Keratinocyte (primary cell): Measurements from ENCODE around the gene PALD1. TPM values are rescaled to one million over a fixed set of nuclear protein-coding genes. Genes with fewer than 3 reads are reported as not detected.

Experiments
- DNase-seq: peaks from one replicate; pipeline ENCODE4 v3.0.0-alpha.2; 2011; ENCODE audit warnings: low read depth, missing footprints, low spot score
- FAIRE-seq: peaks from 2 replicates; lab custom pipeline; 2011; peaks lifted over from hg19 to GRCh38; lab: Jason Lieb, UNC
- H2AFZ ChIP-seq: 2 replicates; pipeline ENCODE4 v1.6.0; 2012; ENCODE audit warnings: low read length, control low read depth, inconsistent platforms; ENCODE audit not compliant: control insufficient read depth
- H3K27ac ChIP-seq: 2 replicates; pipeline ENCODE4 v1.5.1; 2011; ENCODE audit warnings: low read length; ENCODE audit not compliant: control insufficient read depth, insufficient read depth
- H3K27me3 ChIP-seq: 3 replicates; pipeline ENCODE4 v1.6.0; 2011; ENCODE audit warnings: low read length; ENCODE audit not compliant: control insufficient read depth, insufficient read depth; ENCODE audit errors: extremely low read depth
- H3K36me3 ChIP-seq, 2 experiments: 2 replicates in 1 of 2; 3 replicates in 1 of 2; pipeline ENCODE4 v1.5.1; 2011; ENCODE audit warnings: low read length in 2 of 2, mild to moderate bottlenecking in 1 of 2; ENCODE audit not compliant: control insufficient read depth in 2 of 2, insufficient read depth in 2 of 2; ENCODE audit errors: extremely low read depth in 1 of 2
- H3K4me1 ChIP-seq: 3 replicates; pipeline ENCODE4 v1.5.1; 2011; ENCODE audit warnings: low read length; ENCODE audit not compliant: control insufficient read depth, insufficient read depth; ENCODE audit errors: extremely low read depth
- H3K4me2 ChIP-seq: 3 replicates; pipeline ENCODE4 v1.6.0; 2011; ENCODE audit warnings: low read depth, low read length; ENCODE audit not compliant: control insufficient read depth, insufficient read depth; ENCODE audit errors: extremely low read depth
- H3K4me3 ChIP-seq, 3 experiments: fragments of 200-600 bp in 1 of 3; sonication (generic) in 1 of 3; 2 replicates in 2 of 3; 3 replicates in 1 of 3; pipeline ENCODE4 v1.5.1; 2011 to 2016; ENCODE audit warnings: low read length in 3 of 3, mild to moderate bottlenecking in 3 of 3, control low read depth in 2 of 3, inconsistent platforms in 1 of 3, low read depth in 1 of 3, mixed read lengths in 1 of 3, mixed run types in 1 of 3, moderate library complexity in 1 of 3; ENCODE audit not compliant: control insufficient read depth in 2 of 3, insufficient read depth in 2 of 3; ENCODE audit errors: extremely low read depth in 1 of 3
- H3K79me2 ChIP-seq: 2 replicates; pipeline ENCODE4 v1.6.0; 2012; ENCODE audit warnings: low read length; ENCODE audit not compliant: control insufficient read depth, insufficient read depth
- H3K9ac ChIP-seq: 3 replicates; pipeline ENCODE4 v1.6.0; 2011; ENCODE audit warnings: low read length; ENCODE audit not compliant: control insufficient read depth, insufficient read depth; ENCODE audit errors: extremely low read depth
- H3K9me1 ChIP-seq: 3 replicates; pipeline ENCODE4 v1.6.0; 2011; ENCODE audit warnings: low read length; ENCODE audit not compliant: control insufficient read depth, insufficient read depth; ENCODE audit errors: extremely low read depth
- H3K9me3 ChIP-seq: 2 replicates; pipeline ENCODE4 v1.5.1; 2012; ENCODE audit warnings: low read depth, low read length; ENCODE audit not compliant: control insufficient read depth
- H4K20me1 ChIP-seq: 3 replicates; pipeline ENCODE4 v1.6.0; 2011; ENCODE audit warnings: low read length; ENCODE audit not compliant: control insufficient read depth, insufficient read depth; ENCODE audit errors: extremely low read depth
- EZH2 ChIP-seq: IDR thresholded peaks from one replicate; pipeline ENCODE4 v1.6.1; 2012; ENCODE audit warnings: inconsistent platforms, mild to moderate bottlenecking, low read length, moderate library complexity
- dilution Hi-C: fragments of 300-500 bp; cut with MboI; formaldehyde crosslinking; loops from one replicate; pipeline ENCODE4 v1.7.0; 2020; ENCODE audit warnings: low sequenced_read_pairs; ENCODE audit not compliant: extremely low pct_ligation_motif_present
- polyA plus RNA-seq, 5 experiments: library from polyadenylated mRNA; depleted of rRNA in 3 of 5; stranded (reverse) in 3 of 5; stranded (forward) in 1 of 5; unstranded in 1 of 5; fragments of >200 nt; gene quantifications; 1 replicate in 1 of 5; 2 replicates in 3 of 5; 3 replicates in 1 of 5; pipeline versions ENCODE4 v1.2.1 to v1.2.3, GENCODE V29; 2011 to 2012; ENCODE audit warnings: missing spikeins in 2 of 5, low read depth in 1 of 5, low replicate concordance in 1 of 5
- TF ChIP-seq, protein P1 (sequence below), 3 experiments: IDR thresholded peaks in 1 of 3; conservative IDR thresholded peaks in 1 of 3; optimal IDR thresholded peaks in 1 of 3; 2 replicates in 2 of 3; 3 replicates in 1 of 3; pipeline versions ENCODE3 to v1.5.1; 2011; ENCODE audit warnings: low read length in 3 of 3, mild to moderate bottlenecking in 3 of 3, moderate library complexity in 2 of 3, control low read depth in 1 of 3, inconsistent platforms in 1 of 3; ENCODE audit not compliant: insufficient read depth in 2 of 3; ENCODE audit errors: extremely low read depth in 1 of 3

The PALD1 gene
- polyA plus RNA-seq, 1 donor (not counting 4 experiments of a cell fraction or from before 2014, with no cell fraction given), result 0.83 TPM

DNA sequence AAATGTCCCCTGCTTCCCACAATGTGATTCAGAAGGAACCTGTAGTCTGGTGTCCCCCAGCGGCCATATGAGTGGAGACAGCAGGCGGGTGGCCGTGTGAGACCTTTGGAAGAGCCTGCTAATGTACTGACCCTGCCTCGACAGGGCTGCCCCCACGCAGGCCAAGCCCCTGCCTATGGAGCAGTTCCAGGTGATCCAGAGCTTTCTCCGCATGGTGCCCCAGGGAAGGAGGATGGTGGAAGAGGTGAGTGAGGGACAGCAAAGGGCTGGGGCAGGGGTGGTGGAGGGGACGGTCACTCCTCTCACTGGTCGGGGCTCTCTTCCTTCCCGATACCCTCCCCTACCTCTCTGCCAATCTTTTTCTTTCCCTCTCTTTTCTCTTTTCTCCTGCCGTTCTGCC, 55.7 kb downstream of the PALD1 start:
- TF ChIP-seq, protein P1, sequence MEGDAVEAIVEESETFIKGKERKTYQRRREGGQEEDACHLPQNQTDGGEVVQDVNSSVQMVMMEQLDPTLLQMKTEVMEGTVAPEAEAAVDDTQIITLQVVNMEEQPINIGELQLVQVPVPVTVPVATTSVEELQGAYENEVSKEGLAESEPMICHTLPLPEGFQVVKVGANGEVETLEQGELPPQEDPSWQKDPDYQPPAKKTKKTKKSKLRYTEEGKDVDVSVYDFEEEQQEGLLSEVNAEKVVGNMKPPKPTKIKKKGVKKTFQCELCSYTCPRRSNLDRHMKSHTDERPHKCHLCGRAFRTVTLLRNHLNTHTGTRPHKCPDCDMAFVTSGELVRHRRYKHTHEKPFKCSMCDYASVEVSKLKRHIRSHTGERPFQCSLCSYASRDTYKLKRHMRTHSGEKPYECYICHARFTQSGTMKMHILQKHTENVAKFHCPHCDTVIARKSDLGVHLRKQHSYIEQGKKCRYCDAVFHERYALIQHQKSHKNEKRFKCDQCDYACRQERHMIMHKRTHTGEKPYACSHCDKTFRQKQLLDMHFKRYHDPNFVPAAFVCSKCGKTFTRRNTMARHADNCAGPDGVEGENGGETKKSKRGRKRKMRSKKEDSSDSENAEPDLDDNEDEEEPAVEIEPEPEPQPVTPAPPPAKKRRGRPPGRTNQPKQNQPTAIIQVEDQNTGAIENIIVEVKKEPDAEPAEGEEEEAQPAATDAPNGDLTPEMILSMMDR (optimal IDR thresholded peaks at IDR 0.05 in 1 of 3, IDR thresholded peaks at IDR 0.05 in 1 of 3, conservative IDR thresholded peaks at IDR 0.05 in 1 of 3; ENCODE audit: extremely low read depth in 1 of 3, insufficient read depth in 2 of 3, low read length in 3 of 3), result no peak
- TF ChIP-seq EZH2, result no peak
- dilution Hi-C loops, result no loop called here

DNA sequence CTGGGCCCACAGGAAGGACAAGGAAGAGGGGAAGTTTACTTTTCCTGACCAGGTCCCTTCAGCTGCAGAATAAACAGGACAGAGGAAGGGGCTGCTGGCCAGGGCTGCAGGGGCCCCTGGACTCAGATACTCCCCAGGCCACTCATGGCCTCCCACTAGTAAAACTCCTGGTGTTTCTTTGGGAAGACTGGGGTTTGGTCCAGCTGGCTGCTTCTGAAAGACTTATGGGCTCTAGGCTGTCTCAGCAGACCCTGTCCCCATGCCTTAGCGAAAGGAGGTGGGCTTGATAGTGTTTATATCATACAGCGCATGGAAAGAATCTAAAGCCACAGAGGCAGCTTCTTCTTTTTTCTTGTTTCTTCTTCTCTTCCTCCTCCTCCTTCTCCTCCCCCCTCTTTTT, 56.4 kb downstream of the PALD1 start:
- peaks cover 3% of the 10 kb centered on the region for H3K4me1 ChIP-seq
- H2AFZ ChIP-seq, result no peak overlapping the region
- no peak overlapping the region for H3K27ac ChIP-seq
- H3K79me2 ChIP-seq, result no peaks in the 10 kb centered on the region
- H3K27me3 ChIP-seq, result no peaks in the 10 kb centered on the region
- TF ChIP-seq EZH2, result no peak
- TF ChIP-seq, protein P1 (optimal IDR thresholded peaks at IDR 0.05 in 1 of 3, IDR thresholded peaks at IDR 0.05 in 1 of 3, conservative IDR thresholded peaks at IDR 0.05 in 1 of 3; ENCODE audit: extremely low read depth in 1 of 3, insufficient read depth in 2 of 3, low read length in 3 of 3), result no peak
- H3K9ac ChIP-seq, result no peak overlapping the region
- H3K4me2 ChIP-seq, result no peak overlapping the region
- no peaks in the 10 kb centered on the region for H4K20me1 ChIP-seq
- no peaks in the 10 kb centered on the region for H3K9me3 ChIP-seq
- H3K4me3 ChIP-seq, result no peak overlapping the region
- FAIRE-seq (no peak), DNase-seq (no peak)
- dilution Hi-C loops, result no loop called here
- H3K9me1 ChIP-seq, result no peaks in the 10 kb centered on the region
- H3K36me3 ChIP-seq, result no peaks in the 10 kb centered on the region

More for the DNA sequence above, 55.7 kb downstream of the PALD1 start:
- H3K36me3 ChIP-seq, result no peaks in the 10 kb centered on the region
- H3K9ac ChIP-seq, result no peak overlapping the region
- H3K4me3 ChIP-seq, result no peak overlapping the region
- H3K9me1 ChIP-seq, result no peaks in the 10 kb centered on the region
- DNase-seq, result no peak
- H3K27me3 ChIP-seq, result no peaks in the 10 kb centered on the region
- H3K4me2 ChIP-seq, result no peak overlapping the region
- H3K9me3 ChIP-seq, result no peaks in the 10 kb centered on the region
- H2AFZ ChIP-seq, result no peak overlapping the region
- FAIRE-seq, result no peak
- H3K27ac ChIP-seq, result no peak overlapping the region
- peaks cover 3% of the 10 kb centered on the region for H3K4me1 ChIP-seq
- H3K79me2 ChIP-seq, result no peaks in the 10 kb centered on the region
- H4K20me1 ChIP-seq, result no peaks in the 10 kb centered on the region
